Measurements from ENCODE around the gene NTRK2. TPM values are rescaled to one million over a fixed set of nuclear protein-coding genes. Genes with fewer than 3 reads are reported as not detected.

Gene NTRK2
- total and polyA plus RNA-seq, 2 experiments from 2014 or later, result 0.99 to 3.7 TPM

DNA sequence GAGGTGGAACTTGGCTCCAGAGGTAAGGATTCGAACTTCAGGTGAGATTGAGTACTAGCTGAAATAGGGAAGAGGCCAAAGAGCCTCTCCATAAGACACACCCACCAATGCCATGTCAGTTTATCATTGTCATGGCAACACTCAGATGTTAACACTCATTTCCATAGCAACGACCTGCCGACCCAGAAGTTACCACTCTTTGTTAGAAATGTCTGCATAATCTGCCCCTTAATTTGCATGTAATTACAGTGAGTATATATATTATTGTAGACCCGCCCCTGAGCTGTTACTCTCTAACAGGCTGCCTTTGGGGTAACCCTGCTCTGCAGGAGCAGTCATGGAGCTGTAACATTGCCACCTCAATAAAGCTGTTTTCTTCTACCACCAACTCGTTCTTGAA, 10.2 kb upstream of the NTRK2 start:
- no peaks in the 10 kb centered on the region for H3K27me3 ChIP-seq
- no peak overlapping the region for H2AFZ ChIP-seq
- H3K36me3 ChIP-seq (replicated peaks; ENCODE audit: insufficient read depth, low read depth), result no peaks in the 10 kb centered on the region
- DNase-seq (ENCODE audit: low spot score), result no peak
- no peaks in the 10 kb centered on the region for H3K79me2 ChIP-seq
- no peak overlapping the region for H3K27ac ChIP-seq
- TF ChIP-seq, protein P1, sequence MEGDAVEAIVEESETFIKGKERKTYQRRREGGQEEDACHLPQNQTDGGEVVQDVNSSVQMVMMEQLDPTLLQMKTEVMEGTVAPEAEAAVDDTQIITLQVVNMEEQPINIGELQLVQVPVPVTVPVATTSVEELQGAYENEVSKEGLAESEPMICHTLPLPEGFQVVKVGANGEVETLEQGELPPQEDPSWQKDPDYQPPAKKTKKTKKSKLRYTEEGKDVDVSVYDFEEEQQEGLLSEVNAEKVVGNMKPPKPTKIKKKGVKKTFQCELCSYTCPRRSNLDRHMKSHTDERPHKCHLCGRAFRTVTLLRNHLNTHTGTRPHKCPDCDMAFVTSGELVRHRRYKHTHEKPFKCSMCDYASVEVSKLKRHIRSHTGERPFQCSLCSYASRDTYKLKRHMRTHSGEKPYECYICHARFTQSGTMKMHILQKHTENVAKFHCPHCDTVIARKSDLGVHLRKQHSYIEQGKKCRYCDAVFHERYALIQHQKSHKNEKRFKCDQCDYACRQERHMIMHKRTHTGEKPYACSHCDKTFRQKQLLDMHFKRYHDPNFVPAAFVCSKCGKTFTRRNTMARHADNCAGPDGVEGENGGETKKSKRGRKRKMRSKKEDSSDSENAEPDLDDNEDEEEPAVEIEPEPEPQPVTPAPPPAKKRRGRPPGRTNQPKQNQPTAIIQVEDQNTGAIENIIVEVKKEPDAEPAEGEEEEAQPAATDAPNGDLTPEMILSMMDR (IDR thresholded peaks at IDR 0.05; ENCODE audit: poor library complexity), result no peak
- no peaks in the 10 kb centered on the region for H4K20me1 ChIP-seq (ENCODE audit: insufficient read depth, poor library complexity, severe bottlenecking)
- H3K9me2 ChIP-seq (replicated peaks; ENCODE audit: insufficient read depth), result no peaks in the 10 kb centered on the region
- H3K4me3 ChIP-seq, result no peak overlapping the region
- 77% methylated on average over 5 of the region's 5 CpGs for WGBS (ENCODE audit: low lambda C conversion rate, missing lambda C conversion rate)
- no peaks in the 10 kb centered on the region for H3K4me1 ChIP-seq (ENCODE audit: insufficient read depth)
- no peak overlapping the region for H3K4me2 ChIP-seq
- H3K9me3 ChIP-seq (ENCODE audit: low read depth), result no peaks in the 10 kb centered on the region

- no peak overlapping the region for H3K4me3 ChIP-seq
- no peaks in the 10 kb centered on the region for H4K20me1 ChIP-seq (ENCODE audit: insufficient read depth, poor library complexity, severe bottlenecking)
- no peak for DNase-seq (ENCODE audit: low spot score)
- no peak overlapping the region for H2AFZ ChIP-seq
- H3K9me2 ChIP-seq (replicated peaks; ENCODE audit: insufficient read depth), result no peaks in the 10 kb centered on the region
- no peaks in the 10 kb centered on the region for H3K79me2 ChIP-seq
- H3K36me3 ChIP-seq (replicated peaks; ENCODE audit: insufficient read depth, low read depth), result no peaks in the 10 kb centered on the region
- no peaks in the 10 kb centered on the region for H3K27me3 ChIP-seq
- no peak overlapping the region for H3K4me2 ChIP-seq
- TF ChIP-seq, protein P1 (IDR thresholded peaks at IDR 0.05; ENCODE audit: poor library complexity), result no peak
- no peak for TF ChIP-seq EZH2phosphoT487 (IDR thresholded peaks at IDR 0.05; ENCODE audit: low read depth, severe bottlenecking, unreplicated experiment)
- TF ChIP-seq EZH2 (IDR thresholded peaks at IDR 0.05; ENCODE audit: borderline replicate concordance), result no peak
- WGBS (ENCODE audit: low lambda C conversion rate, missing lambda C conversion rate), result 81% methylated on average over 1 of the region's 1 CpG
- H3K4me1 ChIP-seq (ENCODE audit: insufficient read depth), result no peaks in the 10 kb centered on the region
- H3K27ac ChIP-seq, result no peak overlapping the region
- H3K9me3 ChIP-seq (ENCODE audit: low read depth), result no peaks in the 10 kb centered on the region
Measured at GRCh38 chr9:84659773-84660172, 9.8 kb upstream of the NTRK2 start.

DNA sequence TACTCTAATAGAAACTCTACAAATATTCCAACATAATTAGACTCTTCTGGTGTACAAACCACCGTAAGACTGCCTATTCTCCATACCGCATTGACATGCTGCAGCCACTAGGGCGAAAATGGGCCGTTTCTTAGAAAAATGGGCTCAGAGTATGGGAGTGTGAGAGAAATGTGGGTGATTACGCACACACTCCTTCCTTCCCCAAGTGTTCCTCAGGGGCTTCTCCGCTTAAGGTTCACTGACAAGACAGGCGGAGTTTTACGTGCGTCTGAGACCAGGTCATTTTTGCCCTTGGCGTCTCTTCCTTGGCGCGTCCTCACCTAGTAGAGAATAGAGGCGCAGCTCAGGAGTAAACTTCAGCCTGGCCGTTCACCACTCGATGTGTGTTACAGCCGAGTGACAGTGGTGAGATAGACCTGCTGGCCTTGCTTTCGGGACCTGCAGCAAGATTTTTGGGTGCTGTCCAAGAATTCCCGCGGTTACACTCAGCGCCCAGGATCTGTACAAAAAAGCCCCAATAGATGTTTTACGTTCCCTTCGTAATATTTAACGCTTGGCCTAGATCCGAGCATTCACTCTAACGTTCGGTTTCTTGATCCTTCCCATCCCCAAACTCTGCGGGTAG, 1.8 kb upstream of the NTRK2 start:
- H3K4me3 ChIP-seq, result peak overlapping the region; percentile 18
- H2AFZ ChIP-seq, result peak overlapping the region; percentile 53
- H3K9me3 ChIP-seq (ENCODE audit: low read depth), result no peaks in the 10 kb centered on the region
- peak overlapping the region; percentile 97 for H3K4me2 ChIP-seq
- DNase-seq (ENCODE audit: low spot score), result peak; percentile 14
- no peaks in the 10 kb centered on the region for H3K36me3 ChIP-seq (replicated peaks; ENCODE audit: insufficient read depth, low read depth)
- H3K27ac ChIP-seq, result no peak overlapping the region
- H3K27me3 ChIP-seq, result peaks cover 52% of the 10 kb centered on the region
- no peaks in the 10 kb centered on the region for H4K20me1 ChIP-seq (ENCODE audit: insufficient read depth, poor library complexity, severe bottlenecking)
- TF ChIP-seq, protein P1 (IDR thresholded peaks at IDR 0.05; ENCODE audit: poor library complexity), result peak; percentile 35
- TF ChIP-seq EZH2 (IDR thresholded peaks at IDR 0.05; ENCODE audit: borderline replicate concordance) (no peak), EZH2phosphoT487 (IDR thresholded peaks at IDR 0.05; ENCODE audit: low read depth, severe bottlenecking, unreplicated experiment) (no peak)
- no peaks in the 10 kb centered on the region for H3K79me2 ChIP-seq
- H3K9me2 ChIP-seq (replicated peaks; ENCODE audit: insufficient read depth), result no peaks in the 10 kb centered on the region
- H3K4me1 ChIP-seq (ENCODE audit: insufficient read depth), result peaks cover 11% of the 10 kb centered on the region
- 15% methylated on average over 27 of the region's 27 CpGs for WGBS (ENCODE audit: low lambda C conversion rate, missing lambda C conversion rate)

Measured in hepatocyte (in vitro differentiated cells).